K562 (cell line): ENCODE data around the gene MRPL4. TPM values are rescaled to one million over a fixed set of nuclear protein-coding genes. Genes with fewer than 3 reads are reported as not detected.

Experiments used
- ARHGAP35 ChIP-seq: fragments of 450-650 bp; IDR thresholded peaks from 2 replicates; pipeline ENCODE4 v1.6.1; 2018; ENCODE audit not compliant: partially characterized antibody
- BRF1 ChIP-seq: IDR thresholded peaks from 3 replicates; pipeline ENCODE4 v1.6.1; 2011; ENCODE audit warnings: borderline replicate concordance, mild to moderate bottlenecking; ENCODE audit not compliant: insufficient read length; ENCODE audit errors: extremely low read depth
- CBFA2T3 ChIP-seq: fragments of 450-650 bp; IDR thresholded peaks from 2 replicates; pipeline ENCODE4 v1.6.1; 2017
- COPS2 ChIP-seq: fragments of 450-650 bp; conservative IDR thresholded peaks from 2 replicates; pipeline ENCODE4 v1.6.1; 2016; ENCODE audit warnings: mild to moderate bottlenecking, moderate library complexity
- ELF2 ChIP-seq: fragments of 250-450 bp; sonication (Bioruptor Pico); IDR thresholded peaks from 2 replicates; pipeline ENCODE4 v1.5.0; 2021; ENCODE audit warnings: mild to moderate bottlenecking
- ETS2 ChIP-seq: IDR thresholded peaks from 2 replicates; pipeline ENCODE4 v1.6.1; 2016; ENCODE audit warnings: borderline replicate concordance, missing genetic modification characterization, mild to moderate bottlenecking, moderate library complexity, missing compliant biosample characterization; ENCODE audit not compliant: poor library complexity, severe bottlenecking
- FOSL1 ChIP-seq: fragments of 200-800 bp; sonication (Bioruptor generic); conservative IDR thresholded peaks from 2 replicates; pipeline ENCODE4 v1.6.1; 2016; ENCODE audit warnings: missing genetic modification characterization, missing compliant biosample characterization
- FOXJ3 ChIP-seq: sonication (generic); formaldehyde crosslinking; IDR thresholded peaks from 2 replicates; pipeline ENCODE4 v1.4.0; 2020; ENCODE audit warnings: mild to moderate bottlenecking, missing genetic modification reagents
- GTF2A2 ChIP-seq: IDR thresholded peaks from 2 replicates; pipeline ENCODE4 v1.6.1; 2016; ENCODE audit warnings: mild to moderate bottlenecking, missing genetic modification characterization, missing compliant biosample characterization
- HDAC8 ChIP-seq: fragments of 450-650 bp; IDR thresholded peaks from 2 replicates; pipeline ENCODE4 v1.6.1; 2016; ENCODE audit warnings: mild to moderate bottlenecking, missing genetic modification characterization, moderate library complexity, missing compliant biosample characterization
- HDGF ChIP-seq: fragments of 450-650 bp; IDR thresholded peaks from 2 replicates; pipeline ENCODE4 v1.6.1; 2016
- HNRNPUL1 ChIP-seq: fragments of 200-400 bp; formaldehyde crosslinking; IDR thresholded peaks from 2 replicates; pipeline ENCODE4 v1.6.1; 2017; ENCODE audit warnings: low read length
- KHSRP ChIP-seq: fragments of 450-650 bp; IDR thresholded peaks from 2 replicates; pipeline ENCODE4 v1.6.1; 2017
- KLF1 ChIP-seq: fragments of 450-650 bp; IDR thresholded peaks from 2 replicates; pipeline ENCODE4 v1.6.1; 2016; ENCODE audit warnings: missing genetic modification characterization, missing compliant biosample characterization
- PML ChIP-seq: IDR thresholded peaks from 2 replicates; pipeline ENCODE4 v1.6.1; 2012; ENCODE audit warnings: low read length, inconsistent platforms
- SNAPC5 ChIP-seq: fragments of 250-450 bp; sonication (Bioruptor Pico); IDR thresholded peaks from 2 replicates; pipeline ENCODE4 v1.8.0; 2021; ENCODE audit warnings: moderate library complexity, mild to moderate bottlenecking, inconsistent platforms
- STAG1 ChIP-seq: sonication (generic); formaldehyde crosslinking; IDR thresholded peaks from 2 replicates; pipeline ENCODE4 v1.5.0; 2020; ENCODE audit warnings: missing genetic modification reagents, borderline replicate concordance
- ZBTB7A ChIP-seq: IDR thresholded peaks from 2 replicates; pipeline ENCODE4 v1.6.1; 2011; ENCODE audit warnings: low read depth, mild to moderate bottlenecking, low read length, moderate library complexity, borderline replicate concordance; ENCODE audit not compliant: control insufficient read depth
- ZMIZ1 ChIP-seq, 2 experiments: fragments of 150-350 bp in 1 of 2; IDR thresholded peaks; 2 replicates each; pipeline ENCODE4 v1.6.1; 2012 to 2016; ENCODE audit warnings: low read depth in 2 of 2, low read length in 2 of 2, mild to moderate bottlenecking in 1 of 2, moderate library complexity in 1 of 2
- ZNF263 ChIP-seq: sonication (generic); formaldehyde crosslinking; IDR thresholded peaks from 2 replicates; pipeline ENCODE4 v1.8.0; 2022; ENCODE audit warnings: mild to moderate bottlenecking, missing genetic modification reagents, borderline replicate concordance
- ZNF785 ChIP-seq: fragments of 250-450 bp; sonication (Bioruptor Pico); IDR thresholded peaks from 2 replicates; pipeline ENCODE4 v1.4.0; 2020; ENCODE audit warnings: mild to moderate bottlenecking
- polyA plus RNA-seq, 8 experiments: library from polyadenylated mRNA; depleted of rRNA in 4 of 8; stranded (reverse) in 5 of 8; unstranded in 3 of 8; fragments of >200 nt; fragmentation: Nextera tagmentation in 2 of 8; fragmentation: Illumina TruSeq in 1 of 8; extraction: Ambion mirVana in 2 of 8; extraction: Trizol in 1 of 8; gene quantifications; 2 replicates each; pipeline versions ENCODE4 v1.2.1 to v1.2.3, GENCODE V29; 2011 to 2014; ENCODE audit warnings: inconsistent platforms in 1 of 8, missing spikeins in 1 of 8
- total RNA-seq, 7 experiments: library from RNA; depleted of rRNA in 6 of 7; stranded (reverse); fragments of >200 nt in 6 of 7; fragmentation: Illumina TruSeq in 2 of 7; extraction: Trizol in 2 of 7; gene quantifications; 2 replicates each; pipeline versions ENCODE4 v1.2.1 to v1.2.3, GENCODE V29; 2011 to 2021; ENCODE audit warnings: low replicate concordance in 1 of 7
- TF ChIP-seq, protein P1 (sequence below): IDR thresholded peaks from 3 replicates; pipeline ENCODE4 v1.6.1; 2011; ENCODE audit warnings: borderline replicate concordance, mild to moderate bottlenecking; ENCODE audit not compliant: insufficient read length, insufficient read depth
- TF ChIP-seq, protein P2 (sequence below), 3 experiments: IDR thresholded peaks in 2 of 3; conservative IDR thresholded peaks in 1 of 3; 2 replicates each; pipeline ENCODE4 v1.5.1; 2011 to 2012; ENCODE audit warnings: low read length in 3 of 3, mild to moderate bottlenecking in 3 of 3, control low read depth in 2 of 3, improper control_type of control experiment in 1 of 3, inconsistent platforms in 1 of 3, low read depth in 1 of 3, mixed read lengths in 1 of 3, moderate library complexity in 1 of 3; ENCODE audit not compliant: insufficient read depth in 2 of 3

MRPL4 gene
- total and polyA plus RNA-seq, 9 of the 15 experiments (the other 6 are each of a cell fraction or from before 2014, with no cell fraction given), result 1.4 to 239 (median 64.9) TPM

DNA sequence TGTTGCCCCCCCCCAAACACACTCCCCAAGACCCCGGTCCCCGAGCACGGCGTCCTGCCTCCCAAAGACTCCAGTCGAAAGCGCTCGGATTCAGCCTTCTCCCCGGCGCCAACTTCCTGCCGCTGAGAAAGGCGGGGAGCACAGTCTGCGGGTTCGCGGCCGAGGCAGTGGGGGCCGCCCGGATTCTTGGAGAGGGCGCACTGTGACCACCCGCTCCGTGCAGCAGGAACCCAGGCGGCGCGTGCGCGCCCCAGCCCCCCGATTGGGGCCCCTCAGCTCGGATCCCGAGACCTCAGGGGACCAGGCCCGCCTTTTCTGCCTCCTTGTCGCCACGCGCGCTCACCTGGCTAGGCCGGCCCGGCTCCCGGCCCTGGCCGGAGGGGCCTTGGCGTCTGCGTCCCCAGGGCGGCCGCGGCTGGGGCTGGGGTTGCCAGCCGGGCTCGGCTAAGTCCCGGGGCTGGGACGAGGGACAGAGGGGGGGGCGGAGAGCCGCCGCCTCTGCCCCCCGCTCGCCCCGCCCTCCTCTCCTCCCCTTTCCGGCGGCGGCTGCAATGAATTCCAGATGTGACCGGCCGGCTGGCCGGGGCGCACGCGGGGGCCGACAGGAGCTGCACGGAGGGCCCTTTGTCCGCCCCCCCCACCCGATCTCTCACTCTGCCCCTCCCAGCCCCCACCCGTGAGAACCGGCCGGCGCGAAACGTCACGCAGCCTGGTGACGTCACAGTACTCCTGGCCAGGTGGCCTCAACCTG lies 21.0 kb upstream of the MRPL4 start, which contains the start of gene S1PR2 (continued):
- no peak for TF ChIP-seq SNAPC5 (CRISPR knock-in tag)
- TF ChIP-seq ZNF785 (CRISPR knock-in tag), result no peak
- no peak for TF ChIP-seq HDAC8 (tag)
- TF ChIP-seq ZMIZ1 (IDR thresholded peaks at IDR 0.05; ENCODE audit: low read depth in 2 of 2, low read length in 2 of 2), result no peak
- TF ChIP-seq KLF1 (tag), result no peak
- TF ChIP-seq STAG1 (CRISPR knock-in tag), result no peak
- no peak for TF ChIP-seq ELF2 (CRISPR knock-in tag)
- TF ChIP-seq, protein P1, sequence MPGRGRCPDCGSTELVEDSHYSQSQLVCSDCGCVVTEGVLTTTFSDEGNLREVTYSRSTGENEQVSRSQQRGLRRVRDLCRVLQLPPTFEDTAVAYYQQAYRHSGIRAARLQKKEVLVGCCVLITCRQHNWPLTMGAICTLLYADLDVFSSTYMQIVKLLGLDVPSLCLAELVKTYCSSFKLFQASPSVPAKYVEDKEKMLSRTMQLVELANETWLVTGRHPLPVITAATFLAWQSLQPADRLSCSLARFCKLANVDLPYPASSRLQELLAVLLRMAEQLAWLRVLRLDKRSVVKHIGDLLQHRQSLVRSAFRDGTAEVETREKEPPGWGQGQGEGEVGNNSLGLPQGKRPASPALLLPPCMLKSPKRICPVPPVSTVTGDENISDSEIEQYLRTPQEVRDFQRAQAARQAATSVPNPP, result no peak
- TF ChIP-seq BRF1, result no peak
- TF ChIP-seq PML, result peak; percentile 35; the same call in 1 of the 2 replicates
- TF ChIP-seq ZBTB7A, result peak; percentile 61; the same call in 1 of the 2 replicates
- TF ChIP-seq HNRNPUL1, result no peak
- TF ChIP-seq, protein P2, sequence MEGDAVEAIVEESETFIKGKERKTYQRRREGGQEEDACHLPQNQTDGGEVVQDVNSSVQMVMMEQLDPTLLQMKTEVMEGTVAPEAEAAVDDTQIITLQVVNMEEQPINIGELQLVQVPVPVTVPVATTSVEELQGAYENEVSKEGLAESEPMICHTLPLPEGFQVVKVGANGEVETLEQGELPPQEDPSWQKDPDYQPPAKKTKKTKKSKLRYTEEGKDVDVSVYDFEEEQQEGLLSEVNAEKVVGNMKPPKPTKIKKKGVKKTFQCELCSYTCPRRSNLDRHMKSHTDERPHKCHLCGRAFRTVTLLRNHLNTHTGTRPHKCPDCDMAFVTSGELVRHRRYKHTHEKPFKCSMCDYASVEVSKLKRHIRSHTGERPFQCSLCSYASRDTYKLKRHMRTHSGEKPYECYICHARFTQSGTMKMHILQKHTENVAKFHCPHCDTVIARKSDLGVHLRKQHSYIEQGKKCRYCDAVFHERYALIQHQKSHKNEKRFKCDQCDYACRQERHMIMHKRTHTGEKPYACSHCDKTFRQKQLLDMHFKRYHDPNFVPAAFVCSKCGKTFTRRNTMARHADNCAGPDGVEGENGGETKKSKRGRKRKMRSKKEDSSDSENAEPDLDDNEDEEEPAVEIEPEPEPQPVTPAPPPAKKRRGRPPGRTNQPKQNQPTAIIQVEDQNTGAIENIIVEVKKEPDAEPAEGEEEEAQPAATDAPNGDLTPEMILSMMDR (IDR thresholded peaks at IDR 0.05 in 2 of 3, conservative IDR thresholded peaks at IDR 0.05 in 1 of 3; ENCODE audit: insufficient read depth in 2 of 3, low read depth in 1 of 3, low read length in 3 of 3), result peak in 1 of 3 experiments; percentile 4; a peak in 1 of 6 replicates
- peak; percentile 73 for TF ChIP-seq ZNF263 (CRISPR knock-in tag)
- TF ChIP-seq ARHGAP35, result no peak
- no peak for TF ChIP-seq FOSL1 (tag)
- TF ChIP-seq HDGF, result no peak
- no peak for TF ChIP-seq FOXJ3 (CRISPR knock-in tag)
- TF ChIP-seq KHSRP, result peak; percentile 66; the same call in 1 of the 2 replicates
- no peak for TF ChIP-seq CBFA2T3
- TF ChIP-seq GTF2A2 (tag), result no peak
- no peak for TF ChIP-seq ETS2 (tag)
- TF ChIP-seq COPS2, result no peak
